Osteocyte (in vitro differentiated cells): ENCODE data around the gene PHACTR1. TPM values are rescaled to one million over a fixed set of nuclear protein-coding genes. Genes with fewer than 3 reads are reported as not detected.

ENCODE experiments used
- DNase-seq: peaks from one replicate; pipeline ENCODE4 v3.0.0; 2021; ENCODE audit warnings: mixed read lengths; ENCODE audit not compliant: unreplicated experiment; ENCODE audit errors: extremely low spot score
- H3K27ac Mint-ChIP-seq: one replicate; pipeline ENCODE4 v1.8.0; 2021; ENCODE audit warnings: mild to moderate bottlenecking, mixed read lengths; ENCODE audit not compliant: unreplicated experiment
- H3K27me3 Mint-ChIP-seq: one replicate; pipeline ENCODE4 v1.8.0; 2021; ENCODE audit warnings: mixed read lengths; ENCODE audit not compliant: unreplicated experiment
- H3K36me3 Mint-ChIP-seq: one replicate; pipeline ENCODE4 v1.8.0; 2021; ENCODE audit warnings: mixed read lengths; ENCODE audit not compliant: unreplicated experiment
- H3K4me1 Mint-ChIP-seq: one replicate; pipeline ENCODE4 v1.8.0; 2021; ENCODE audit warnings: mixed read lengths; ENCODE audit not compliant: unreplicated experiment
- H3K4me3 Mint-ChIP-seq: one replicate; pipeline ENCODE4 v1.8.0; 2021; ENCODE audit warnings: mild to moderate bottlenecking, moderate library complexity, mixed read lengths; ENCODE audit not compliant: unreplicated experiment
- H3K9me3 Mint-ChIP-seq: one replicate; pipeline ENCODE4 v1.8.0; 2021; ENCODE audit warnings: mixed read lengths; ENCODE audit not compliant: unreplicated experiment
- total RNA-seq: library from RNA; stranded (reverse); gene quantifications from 2 replicates; pipeline ENCODE4 v1.2.1, GENCODE V29; 2021
- TF ChIP-seq, protein P1 (sequence below): fragments of 200-600 bp; sonication (generic); IDR thresholded peaks from 2 replicates; pipeline ENCODE4 v1.5.0; 2021; ENCODE audit warnings: antibody characterized with exemption, mild to moderate bottlenecking, moderate library complexity

The PHACTR1 gene
- total RNA-seq, 1 donor from 2014 or later, result 1.0 TPM

- Mint-ChIP-seq H3K27ac (no peak overlapping the region), H3K36me3 (no peaks in the 10 kb centered on the region)
These were observed 471.7 kb downstream of the PHACTR1 start for GRCh38 chr6:13188306-13188705.

DNA sequence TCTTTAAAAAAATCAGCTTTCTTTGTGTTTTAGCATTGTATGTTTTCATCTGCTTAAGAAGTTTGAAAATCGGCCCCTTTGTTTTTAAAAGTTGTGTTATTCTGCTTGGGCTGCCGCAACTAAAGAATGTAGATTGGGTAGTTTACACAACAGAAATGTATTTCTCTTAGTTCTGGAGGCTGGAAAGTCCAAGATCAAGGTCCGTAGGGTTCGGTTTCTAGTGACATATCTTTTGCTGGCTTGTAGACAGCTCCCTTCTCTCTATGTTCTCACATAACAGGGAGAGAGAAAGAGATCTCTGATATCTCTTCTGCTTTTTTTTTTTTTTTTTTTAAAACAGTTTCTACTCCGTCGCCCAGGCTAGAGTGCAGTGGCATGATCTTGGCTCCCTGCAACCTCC lies 473.1 kb downstream of the PHACTR1 start:
- H3K36me3 Mint-ChIP-seq, result no peaks in the 10 kb centered on the region
- TF ChIP-seq, protein P1, sequence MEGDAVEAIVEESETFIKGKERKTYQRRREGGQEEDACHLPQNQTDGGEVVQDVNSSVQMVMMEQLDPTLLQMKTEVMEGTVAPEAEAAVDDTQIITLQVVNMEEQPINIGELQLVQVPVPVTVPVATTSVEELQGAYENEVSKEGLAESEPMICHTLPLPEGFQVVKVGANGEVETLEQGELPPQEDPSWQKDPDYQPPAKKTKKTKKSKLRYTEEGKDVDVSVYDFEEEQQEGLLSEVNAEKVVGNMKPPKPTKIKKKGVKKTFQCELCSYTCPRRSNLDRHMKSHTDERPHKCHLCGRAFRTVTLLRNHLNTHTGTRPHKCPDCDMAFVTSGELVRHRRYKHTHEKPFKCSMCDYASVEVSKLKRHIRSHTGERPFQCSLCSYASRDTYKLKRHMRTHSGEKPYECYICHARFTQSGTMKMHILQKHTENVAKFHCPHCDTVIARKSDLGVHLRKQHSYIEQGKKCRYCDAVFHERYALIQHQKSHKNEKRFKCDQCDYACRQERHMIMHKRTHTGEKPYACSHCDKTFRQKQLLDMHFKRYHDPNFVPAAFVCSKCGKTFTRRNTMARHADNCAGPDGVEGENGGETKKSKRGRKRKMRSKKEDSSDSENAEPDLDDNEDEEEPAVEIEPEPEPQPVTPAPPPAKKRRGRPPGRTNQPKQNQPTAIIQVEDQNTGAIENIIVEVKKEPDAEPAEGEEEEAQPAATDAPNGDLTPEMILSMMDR, result no peak
- no peak overlapping the region for H3K27ac Mint-ChIP-seq

More at GRCh38 chr6:13188306-13188705, 471.7 kb downstream of the PHACTR1 start:
- Mint-ChIP-seq H3K4me3 (no peak overlapping the region), H3K4me1 (no peaks in the 10 kb centered on the region), H3K9me3 (no peaks in the 10 kb centered on the region), H3K27me3 (peaks cover 13% of the 10 kb centered on the region)
- DNase-seq, result no peak
- TF ChIP-seq, protein P1, result no peak

DNA sequence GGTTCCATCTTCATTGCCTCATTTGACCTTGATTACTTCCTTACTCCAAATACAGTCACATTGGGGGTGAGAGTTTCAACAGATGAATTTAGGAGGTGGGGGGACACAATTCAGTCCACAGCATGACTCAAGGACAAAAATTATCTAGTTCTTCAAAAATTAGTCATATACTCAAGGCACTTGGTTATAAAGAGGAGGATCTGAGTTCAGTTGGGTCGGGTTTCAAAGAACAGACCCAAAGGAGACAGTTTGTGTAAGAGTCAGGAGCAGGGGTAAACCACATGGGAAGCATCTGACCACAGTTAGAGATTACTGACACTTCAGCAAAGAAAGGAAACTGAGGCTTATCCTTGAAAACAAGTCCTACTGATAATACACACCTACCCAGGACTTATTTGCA lies 473.8 kb downstream of the PHACTR1 start:
- H3K36me3 Mint-ChIP-seq, result no peaks in the 10 kb centered on the region
- H3K9me3 Mint-ChIP-seq, result no peaks in the 10 kb centered on the region
- DNase-seq, result peak; percentile 0
- no peak overlapping the region for H3K27ac Mint-ChIP-seq
- peaks cover 12% of the 10 kb centered on the region for H3K27me3 Mint-ChIP-seq
- TF ChIP-seq, protein P1, result no peak
- no peak overlapping the region for H3K4me3 Mint-ChIP-seq
- H3K4me1 Mint-ChIP-seq, result no peaks in the 10 kb centered on the region

More for the DNA sequence above, 473.1 kb downstream of the PHACTR1 start:
- Mint-ChIP-seq H3K4me1 (no peaks in the 10 kb centered on the region), H3K4me3 (no peak overlapping the region), H3K27me3 (peaks cover 12% of the 10 kb centered on the region), H3K9me3 (no peaks in the 10 kb centered on the region)
- DNase-seq, result peak; percentile 4

DNA sequence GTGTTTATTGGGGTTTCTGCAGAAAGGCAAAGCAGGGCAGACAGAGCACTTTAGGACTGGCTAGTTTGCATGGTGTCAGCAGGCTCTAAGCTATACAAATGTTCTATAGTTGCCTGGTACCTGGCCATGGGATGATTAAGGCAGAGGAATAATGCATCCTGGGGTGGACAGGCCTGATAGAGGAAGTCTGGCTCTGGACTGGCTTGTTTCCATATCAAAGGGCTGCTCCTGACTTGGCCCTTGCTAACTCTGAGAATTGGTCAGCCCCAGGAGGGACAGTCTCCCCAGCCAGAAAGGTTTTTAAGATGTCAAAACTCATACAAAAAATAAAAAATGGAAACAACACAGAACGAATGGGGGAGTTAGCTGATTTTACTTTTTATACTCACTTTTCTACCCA lies 474.9 kb downstream of the PHACTR1 start:
- H3K27ac Mint-ChIP-seq, result no peak overlapping the region
- DNase-seq, result peak; percentile 27
- H3K36me3 Mint-ChIP-seq, result no peaks in the 10 kb centered on the region
- H3K4me1 Mint-ChIP-seq, result no peaks in the 10 kb centered on the region
- TF ChIP-seq, protein P1, result no peak
- H3K9me3 Mint-ChIP-seq, result no peaks in the 10 kb centered on the region
- peaks cover 12% of the 10 kb centered on the region for H3K27me3 Mint-ChIP-seq
- no peak overlapping the region for H3K4me3 Mint-ChIP-seq

- Mint-ChIP-seq H3K4me3 (no peak overlapping the region), H3K27ac (no peak overlapping the region), H3K36me3 (no peaks in the 10 kb centered on the region), H3K4me1 (no peaks in the 10 kb centered on the region), H3K9me3 (no peaks in the 10 kb centered on the region), H3K27me3 (peaks cover 12% of the 10 kb centered on the region)
- DNase-seq, result no peak
- TF ChIP-seq, protein P1, result peak; percentile 52
These were observed 478.3 kb downstream of the PHACTR1 start for GRCh38 chr6:13194852-13195251.
